ENCODE results near the gene TGFBR3.

TGFBR3 gene

DNA sequence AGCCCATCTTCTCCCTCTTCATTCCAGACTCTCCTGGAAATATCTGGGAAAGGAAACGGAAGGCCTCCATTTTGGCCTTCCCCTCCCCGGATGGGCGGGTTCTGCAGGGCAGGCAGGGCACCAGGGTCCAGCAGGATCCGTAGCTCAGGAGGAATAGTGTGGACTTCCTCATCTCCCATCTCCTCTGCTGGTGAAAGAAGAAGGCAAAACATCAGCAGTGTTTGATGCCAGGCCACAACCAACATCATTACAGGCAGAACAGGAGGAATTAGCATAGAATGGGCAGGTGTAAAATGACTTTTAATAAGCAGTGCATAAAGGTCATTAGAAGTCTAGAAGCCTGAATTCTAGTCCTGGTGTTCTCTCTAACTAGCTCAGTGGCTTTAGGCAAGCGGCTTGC is 165.9 kb downstream of the TGFBR3 start:
- no peak overlapping the region for H2BK15ac ChIP-seq (ENCODE audit: low read length)
- H3K27ac ChIP-seq (replicated peaks; ENCODE audit: low read length) = no peak overlapping the region
- H3K9ac ChIP-seq (ENCODE audit: low read depth, low read length, poor library complexity) = no peak overlapping the region
- H3K4ac ChIP-seq (ENCODE audit: low read length) = no peak overlapping the region
- H3K14ac ChIP-seq (ENCODE audit: low read length) = no peak overlapping the region
- DNase-seq (ENCODE audit: low spot score) = no peak
- H2BK120ac ChIP-seq (ENCODE audit: low read depth, low read length) = no peak overlapping the region
- H3K79me1 ChIP-seq (ENCODE audit: low read depth, low read length) = no peaks in the 10 kb centered on the region
- H3K18ac ChIP-seq (ENCODE audit: low read length) = no peak overlapping the region
- no peak overlapping the region for H3K4me2 ChIP-seq (ENCODE audit: insufficient read depth, low read length, poor library complexity, severe bottlenecking)
- H3K4me3 ChIP-seq (ENCODE audit: low read length in 2 of 2) = no peak overlapping the region
- no peak overlapping the region for H2BK5ac ChIP-seq (ENCODE audit: low read length)
- no CpG with 5 or more reads among the region's 5 CpGs for WGBS, 2 donors (ENCODE audit: extremely low coverage in 2 of 2, insufficient read length in 2 of 2, insufficient replicate concordance in 1 of 2)
- no peaks in the 10 kb centered on the region for H3K9me3 ChIP-seq (replicated peaks in 1 of 2; ENCODE audit: control insufficient read depth in 2 of 2, insufficient read depth in 1 of 2, low read depth in 1 of 2, low read length in 2 of 2)
- no peak overlapping the region for H4K91ac ChIP-seq (ENCODE audit: low read depth, low read length, poor library complexity)
- peaks cover 2% of the 10 kb centered on the region in 2 donors for H3K4me1 ChIP-seq (ENCODE audit: control insufficient read depth in 2 of 2, insufficient read depth in 1 of 2, low read depth in 1 of 2, low read length in 2 of 2)
- no peak overlapping the region for H2BK12ac ChIP-seq (ENCODE audit: low read length)
- no peak overlapping the region for H4K8ac ChIP-seq (ENCODE audit: low read depth, low read length)
- H2AFZ ChIP-seq (ENCODE audit: low read length) = no peak overlapping the region
- H3K27me3 ChIP-seq (ENCODE audit: control insufficient read depth in 3 of 3, insufficient read depth in 3 of 3, low read depth in 1 of 3, low read length in 3 of 3) = no peaks in the 10 kb centered on the region
- H3K36me3 ChIP-seq (replicated peaks in 1 of 2; ENCODE audit: control insufficient read depth in 2 of 2, insufficient read depth in 2 of 2, low read length in 2 of 2) = peaks cover 5 to 11% of the 10 kb centered on the region in 2 donors
- H2AK5ac ChIP-seq (ENCODE audit: low read depth, low read length) = no peak overlapping the region
- H3K23ac ChIP-seq (ENCODE audit: low read depth, low read length, poor library complexity) = no peak overlapping the region

DNA sequence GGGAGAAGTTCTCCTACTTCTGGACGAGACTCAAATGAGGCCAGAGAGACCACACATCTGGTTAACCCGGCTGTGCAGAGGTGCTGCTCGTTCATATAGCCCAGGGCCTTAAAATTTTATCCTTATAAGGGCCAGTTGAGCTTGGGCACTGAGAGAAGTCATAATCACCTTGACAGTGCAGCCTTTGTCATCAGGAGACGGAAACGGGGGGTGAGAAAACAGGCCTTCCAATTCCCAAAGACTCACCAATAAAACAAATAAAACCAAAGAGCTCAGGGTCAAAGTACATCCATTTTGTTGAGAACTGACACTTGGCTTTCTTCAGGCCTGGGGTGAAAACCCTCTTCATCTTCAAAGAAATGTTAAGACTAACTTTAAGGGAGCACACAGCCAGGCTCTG is 167.1 kb downstream of the TGFBR3 start:
- Histone ChIP-seq H3K4ac (ENCODE audit: low read length) (no peak overlapping the region), H2BK5ac (ENCODE audit: low read length) (no peak overlapping the region), H3K9me3 (replicated peaks in 1 of 2; ENCODE audit: control insufficient read depth in 2 of 2, insufficient read depth in 1 of 2, low read depth in 1 of 2, low read length in 2 of 2) (no peaks in the 10 kb centered on the region), H3K4me2 (ENCODE audit: insufficient read depth, low read length, poor library complexity, severe bottlenecking) (no peak overlapping the region), H3K23ac (ENCODE audit: low read depth, low read length, poor library complexity) (no peak overlapping the region), H4K8ac (ENCODE audit: low read depth, low read length) (no peak overlapping the region), H4K91ac (ENCODE audit: low read depth, low read length, poor library complexity) (no peak overlapping the region), H2BK120ac (ENCODE audit: low read depth, low read length) (no peak overlapping the region), H3K79me1 (ENCODE audit: low read depth, low read length) (no peaks in the 10 kb centered on the region), H2AFZ (ENCODE audit: low read length) (no peak overlapping the region), H2AK5ac (ENCODE audit: low read depth, low read length) (no peak overlapping the region), H3K14ac (ENCODE audit: low read length) (no peak overlapping the region), H3K36me3 (replicated peaks in 1 of 2; ENCODE audit: control insufficient read depth in 2 of 2, insufficient read depth in 2 of 2, low read length in 2 of 2) (peaks cover 5 to 11% of the 10 kb centered on the region in 2 donors), H3K4me3 (ENCODE audit: low read length in 2 of 2) (no peak overlapping the region), H3K4me1 (ENCODE audit: control insufficient read depth in 2 of 2, insufficient read depth in 1 of 2, low read depth in 1 of 2, low read length in 2 of 2) (peaks cover 0 to 1% of the 10 kb centered on the region in 2 donors), H2BK15ac (ENCODE audit: low read length) (no peak overlapping the region), H2BK12ac (ENCODE audit: low read length) (no peak overlapping the region), H3K18ac (ENCODE audit: low read length) (no peak overlapping the region), H3K27me3 (ENCODE audit: control insufficient read depth in 3 of 3, insufficient read depth in 3 of 3, low read depth in 1 of 3, low read length in 3 of 3) (no peaks in the 10 kb centered on the region), H3K9ac (ENCODE audit: low read depth, low read length, poor library complexity) (no peak overlapping the region), H3K27ac (replicated peaks; ENCODE audit: low read length) (no peak overlapping the region)
- WGBS, 2 donors (ENCODE audit: extremely low coverage in 2 of 2, insufficient read length in 2 of 2, insufficient replicate concordance in 1 of 2) = no CpG with 5 or more reads among the region's 5 CpGs
- no peak for DNase-seq (ENCODE audit: low spot score)

- no peak overlapping the region for H2BK15ac ChIP-seq (ENCODE audit: low read length)
- no peak overlapping the region for H3K18ac ChIP-seq (ENCODE audit: low read length)
- H3K4me3 ChIP-seq (ENCODE audit: low read length in 2 of 2) = no peak overlapping the region
- no peak overlapping the region for H2BK120ac ChIP-seq (ENCODE audit: low read depth, low read length)
- no peak overlapping the region for H2BK5ac ChIP-seq (ENCODE audit: low read length)
- H3K4me1 ChIP-seq (ENCODE audit: control insufficient read depth in 2 of 2, insufficient read depth in 1 of 2, low read depth in 1 of 2, low read length in 2 of 2) = peaks cover 3 to 4% of the 10 kb centered on the region in 2 donors
- H3K4me2 ChIP-seq (ENCODE audit: insufficient read depth, low read length, poor library complexity, severe bottlenecking) = no peak overlapping the region
- H4K8ac ChIP-seq (ENCODE audit: low read depth, low read length) = no peak overlapping the region
- H2AFZ ChIP-seq (ENCODE audit: low read length) = no peak overlapping the region
- no peaks in the 10 kb centered on the region for H3K79me1 ChIP-seq (ENCODE audit: low read depth, low read length)
- H3K23ac ChIP-seq (ENCODE audit: low read depth, low read length, poor library complexity) = no peak overlapping the region
- peaks cover 5 to 11% of the 10 kb centered on the region in 2 donors for H3K36me3 ChIP-seq (replicated peaks in 1 of 2; ENCODE audit: control insufficient read depth in 2 of 2, insufficient read depth in 2 of 2, low read length in 2 of 2)
- no peak overlapping the region for H4K91ac ChIP-seq (ENCODE audit: low read depth, low read length, poor library complexity)
- no peak overlapping the region for H3K9ac ChIP-seq (ENCODE audit: low read depth, low read length, poor library complexity)
- H2BK12ac ChIP-seq (ENCODE audit: low read length) = no peak overlapping the region
- WGBS, 2 donors (ENCODE audit: extremely low coverage in 2 of 2, insufficient read length in 2 of 2, insufficient replicate concordance in 1 of 2) = no CpG with 5 or more reads among the region's 2 CpGs
- H3K27me3 ChIP-seq (ENCODE audit: control insufficient read depth in 3 of 3, insufficient read depth in 3 of 3, low read depth in 1 of 3, low read length in 3 of 3) = no peaks in the 10 kb centered on the region
- H3K4ac ChIP-seq (ENCODE audit: low read length) = no peak overlapping the region
- no peak for DNase-seq (ENCODE audit: low spot score)
- H2AK5ac ChIP-seq (ENCODE audit: low read depth, low read length) = no peak overlapping the region
- no peaks in the 10 kb centered on the region for H3K9me3 ChIP-seq (replicated peaks in 1 of 2; ENCODE audit: control insufficient read depth in 2 of 2, insufficient read depth in 1 of 2, low read depth in 1 of 2, low read length in 2 of 2)
- H3K27ac ChIP-seq (replicated peaks; ENCODE audit: low read length) = no peak overlapping the region
- no peak overlapping the region for H3K14ac ChIP-seq (ENCODE audit: low read length)
Observed at GRCh38 chr1:91718368-91718767, 167.6 kb downstream of the TGFBR3 start.

DNA sequence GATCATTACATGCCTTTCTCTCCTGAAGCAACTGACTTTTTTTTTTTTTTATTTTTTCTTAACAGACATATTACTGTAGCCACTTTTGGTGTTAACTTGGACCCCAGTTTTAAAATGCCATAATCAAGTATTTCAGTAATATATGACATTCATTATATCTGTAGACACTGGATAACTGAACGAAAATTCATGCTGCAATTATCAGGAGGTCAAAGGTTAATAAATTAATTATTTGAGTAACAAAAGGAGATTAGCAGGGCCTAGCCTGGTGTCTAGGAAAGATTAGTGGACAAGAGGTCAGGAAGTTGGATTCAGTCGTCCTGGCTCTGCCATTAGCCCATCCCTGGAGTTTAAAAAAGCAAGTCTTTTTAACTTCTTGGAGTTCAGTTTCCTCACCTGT is 168.1 kb downstream of the TGFBR3 start:
- Histone ChIP-seq H3K27me3 (ENCODE audit: control insufficient read depth in 3 of 3, insufficient read depth in 3 of 3, low read depth in 1 of 3, low read length in 3 of 3) (no peaks in the 10 kb centered on the region), H2AK5ac (ENCODE audit: low read depth, low read length) (no peak overlapping the region), H2BK12ac (ENCODE audit: low read length) (no peak overlapping the region), H2BK120ac (ENCODE audit: low read depth, low read length) (no peak overlapping the region), H4K8ac (ENCODE audit: low read depth, low read length) (no peak overlapping the region), H4K91ac (ENCODE audit: low read depth, low read length, poor library complexity) (no peak overlapping the region), H3K14ac (ENCODE audit: low read length) (no peak overlapping the region), H2BK5ac (ENCODE audit: low read length) (no peak overlapping the region), H3K4me1 (ENCODE audit: control insufficient read depth in 2 of 2, insufficient read depth in 1 of 2, low read depth in 1 of 2, low read length in 2 of 2) (peaks cover 3 to 9% of the 10 kb centered on the region in 2 donors), H3K9ac (ENCODE audit: low read depth, low read length, poor library complexity) (no peak overlapping the region), H3K18ac (ENCODE audit: low read length) (no peak overlapping the region), H3K27ac (replicated peaks; ENCODE audit: low read length) (no peak overlapping the region), H3K4ac (ENCODE audit: low read length) (no peak overlapping the region), H3K4me2 (ENCODE audit: insufficient read depth, low read length, poor library complexity, severe bottlenecking) (no peak overlapping the region), H3K79me1 (ENCODE audit: low read depth, low read length) (no peaks in the 10 kb centered on the region), H3K4me3 (ENCODE audit: low read length in 2 of 2) (no peak overlapping the region), H2AFZ (ENCODE audit: low read length) (no peak overlapping the region), H3K36me3 (replicated peaks in 1 of 2; ENCODE audit: control insufficient read depth in 2 of 2, insufficient read depth in 2 of 2, low read length in 2 of 2) (peaks cover 5 to 11% of the 10 kb centered on the region in 2 donors), H3K9me3 (replicated peaks in 1 of 2; ENCODE audit: control insufficient read depth in 2 of 2, insufficient read depth in 1 of 2, low read depth in 1 of 2, low read length in 2 of 2) (no peaks in the 10 kb centered on the region), H3K23ac (ENCODE audit: low read depth, low read length, poor library complexity) (no peak overlapping the region), H2BK15ac (ENCODE audit: low read length) (no peak overlapping the region)
- no peak for DNase-seq (ENCODE audit: low spot score)
- WGBS, 2 donors (ENCODE audit: extremely low coverage in 2 of 2, insufficient read length in 2 of 2, insufficient replicate concordance in 1 of 2) = no CpG with 5 or more reads among the region's 2 CpGs

Measured in neuronal stem cell (in vitro differentiated cells).